Esophagus squamous epithelium (tissue), 4 donors: ENCODE results near the gene PLD5.

Experiments
- POLR2A ChIP-seq, 4 donors: fragments of 450-650 bp; IDR thresholded peaks; one replicate each; pipeline ENCODE4 v1.6.1; 2017; ENCODE audit warnings: antibody characterized with exemption in 4 of 4, mild to moderate bottlenecking in 4 of 4, moderate library complexity in 3 of 4
- TF ChIP-seq, protein P1 (sequence below), 6 experiments: fragments of 450-650 bp in 4 of 6; fragments of 200-600 bp in 2 of 6; sonication (generic) in 2 of 6; IDR thresholded peaks; one replicate each; pipeline ENCODE4 v1.5.1; 2016 to 2019; ENCODE audit warnings: antibody characterized with exemption in 6 of 6, mild to moderate bottlenecking in 4 of 6, moderate library complexity in 4 of 6

DNA sequence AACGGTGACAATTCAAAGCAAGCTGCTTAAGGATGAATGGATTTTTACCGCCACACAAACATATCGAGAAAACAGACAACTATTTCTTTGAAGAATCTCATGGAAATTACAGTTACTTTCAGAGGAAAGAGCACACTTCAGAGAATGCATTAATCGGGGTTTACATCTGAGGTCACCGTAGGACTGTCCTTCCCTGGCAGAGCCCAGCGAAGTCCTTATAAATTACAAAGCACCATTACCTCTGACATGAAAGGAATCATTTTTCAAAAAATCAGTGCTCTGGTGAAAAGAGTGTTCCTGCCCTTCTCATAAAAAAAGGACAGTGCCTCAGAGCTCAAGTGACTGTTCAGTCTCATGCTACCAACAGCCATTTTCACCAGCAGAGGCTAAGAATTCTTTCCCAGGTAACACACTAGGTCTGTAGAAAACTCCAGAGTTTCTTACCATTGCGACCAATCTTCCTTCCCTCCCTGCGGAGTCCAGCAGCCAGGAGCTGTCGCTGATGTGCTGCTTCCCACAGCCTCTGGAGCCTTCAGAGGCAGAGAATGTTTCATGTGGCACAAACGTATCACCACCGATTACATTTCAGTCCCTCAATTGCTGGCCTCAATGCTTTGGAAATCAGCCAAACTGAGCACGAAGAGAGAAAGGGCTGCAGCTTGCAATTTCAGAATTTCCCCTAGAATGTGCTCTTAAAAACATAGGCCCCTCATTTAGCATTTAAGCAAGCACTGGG, 75.4 kb downstream of the PLD5 start:
- TF ChIP-seq, protein P1, sequence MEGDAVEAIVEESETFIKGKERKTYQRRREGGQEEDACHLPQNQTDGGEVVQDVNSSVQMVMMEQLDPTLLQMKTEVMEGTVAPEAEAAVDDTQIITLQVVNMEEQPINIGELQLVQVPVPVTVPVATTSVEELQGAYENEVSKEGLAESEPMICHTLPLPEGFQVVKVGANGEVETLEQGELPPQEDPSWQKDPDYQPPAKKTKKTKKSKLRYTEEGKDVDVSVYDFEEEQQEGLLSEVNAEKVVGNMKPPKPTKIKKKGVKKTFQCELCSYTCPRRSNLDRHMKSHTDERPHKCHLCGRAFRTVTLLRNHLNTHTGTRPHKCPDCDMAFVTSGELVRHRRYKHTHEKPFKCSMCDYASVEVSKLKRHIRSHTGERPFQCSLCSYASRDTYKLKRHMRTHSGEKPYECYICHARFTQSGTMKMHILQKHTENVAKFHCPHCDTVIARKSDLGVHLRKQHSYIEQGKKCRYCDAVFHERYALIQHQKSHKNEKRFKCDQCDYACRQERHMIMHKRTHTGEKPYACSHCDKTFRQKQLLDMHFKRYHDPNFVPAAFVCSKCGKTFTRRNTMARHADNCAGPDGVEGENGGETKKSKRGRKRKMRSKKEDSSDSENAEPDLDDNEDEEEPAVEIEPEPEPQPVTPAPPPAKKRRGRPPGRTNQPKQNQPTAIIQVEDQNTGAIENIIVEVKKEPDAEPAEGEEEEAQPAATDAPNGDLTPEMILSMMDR (IDR thresholded peaks at IDR 0.05) = no peak
- TF ChIP-seq POLR2A (IDR thresholded peaks at IDR 0.05) = no peak
